Muscle of leg (tissue), 16 donors: ENCODE results near the gene KCTD16. TPM values are rescaled to one million over a fixed set of nuclear protein-coding genes. Genes with fewer than 3 reads are reported as not detected.
A peak's percentile ranks its signal among the peaks of the same experiment; 100 is the strongest.

ENCODE experiments used
- DNase-seq: peaks from one replicate; pipeline ENCODE4 v3.0.0; 2013
- H3K27ac ChIP-seq: one replicate; pipeline ENCODE4 v1.5.1; 2013; ENCODE audit warnings: mild to moderate bottlenecking, low read length, control low read depth
- H3K27me3 ChIP-seq: one replicate; pipeline ENCODE4 v1.6.1; 2013; ENCODE audit warnings: low read length; ENCODE audit not compliant: control insufficient read depth, insufficient read depth
- H3K36me3 ChIP-seq: one replicate; pipeline ENCODE4 v1.6.1; 2013; ENCODE audit warnings: low read length; ENCODE audit not compliant: control insufficient read depth, insufficient read depth
- H3K4me1 ChIP-seq: one replicate; pipeline ENCODE4 v1.6.1; 2013; ENCODE audit warnings: low read length; ENCODE audit not compliant: control insufficient read depth, insufficient read depth
- H3K4me3 ChIP-seq: one replicate; pipeline ENCODE4 v1.5.1; 2013; ENCODE audit warnings: low read length, control low read depth
- H3K9me3 ChIP-seq: replicated peaks from 2 replicates; pipeline ENCODE4 v1.6.1; 2013; ENCODE audit warnings: low read depth, low read length; ENCODE audit not compliant: control insufficient read depth
- WGBS: methylation state at CpG from one replicate; pipeline ENCODE4 v1.1.5; 2013; ENCODE audit warnings: missing lambda C conversion rate; ENCODE audit not compliant: insufficient coverage; 5-methylcytosine and 5-hydroxymethylcytosine counted together
- long read RNA-seq, 11 donors: transcript quantifications; one replicate each; lab custom pipeline, GENCODE V29; 2026
- polyA plus RNA-seq, 8 donors: library from polyadenylated mRNA; unstranded; fragments of 120-200 nt; gene quantifications; one replicate each; pipeline versions ENCODE4 v1.2.1 to v1.2.3, GENCODE V29; 2013; ENCODE audit warnings: inconsistent platforms in 1 of 8, low replicate concordance in 1 of 8; ENCODE audit not compliant: insufficient read length in 8 of 8, insufficient read depth in 1 of 8
- total RNA-seq: library from RNA; stranded (reverse); fragments of 120-200 nt; gene quantifications from one replicate; pipeline ENCODE4 v1.2.4, GENCODE V29; 2013

Gene KCTD16
- total RNA-seq (0.13 TPM), polyA plus RNA-seq (under 1 TPM; 0.04 to 0.16 (median 0.08) TPM)
- long read RNA-seq, donor 1, result 0 reads
- long read RNA-seq, donor 2, result 0 reads
- long read RNA-seq, donor 3, result 0 reads
- long read RNA-seq, donor 4, result 0 reads
- long read RNA-seq, donor 5, result 0 reads
- long read RNA-seq, donor 6, result 0 reads
- long read RNA-seq, donor 7, result 0 reads
- long read RNA-seq, donor 8, result 0 reads
- long read RNA-seq, donor 9, result 0 reads
- long read RNA-seq, donor 10, result 0 reads
- long read RNA-seq, donor 11, result 0 reads

DNA sequence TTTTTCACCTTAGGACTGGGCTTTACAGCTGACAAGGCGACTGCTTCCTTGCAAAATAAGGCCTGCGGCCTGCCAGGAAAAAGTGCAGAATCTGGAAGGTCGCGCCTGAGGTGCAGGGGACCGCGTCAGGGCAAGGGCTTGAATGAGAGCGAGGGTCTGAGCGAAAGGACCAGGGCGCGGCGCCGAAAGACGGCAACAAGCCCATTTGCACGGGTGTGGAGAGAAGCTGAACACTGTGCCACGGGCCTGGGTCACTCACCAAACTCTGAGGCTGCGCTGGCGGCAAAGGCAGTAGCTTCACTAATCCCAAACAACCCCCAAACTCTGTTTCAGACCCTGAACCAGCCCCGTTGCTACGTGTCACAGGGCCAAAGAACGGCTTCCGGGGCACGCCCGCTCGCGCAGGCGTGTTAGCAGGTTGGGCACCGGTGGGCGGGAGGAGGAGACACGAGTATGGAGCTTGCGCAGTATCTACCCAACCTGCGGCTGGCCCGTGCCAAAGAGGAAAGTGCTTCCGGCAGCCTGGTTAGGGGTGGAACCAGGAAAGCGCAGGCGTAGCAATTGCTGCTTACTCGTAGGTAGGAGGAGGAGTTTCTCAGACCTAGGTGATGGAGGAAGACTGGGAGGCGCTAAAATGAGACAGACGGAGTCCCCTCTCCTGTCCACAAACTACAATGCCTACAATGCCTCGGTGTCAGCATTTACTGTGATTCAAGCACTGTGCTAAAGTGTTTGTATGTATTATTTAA lies at the start of gene KCTD16, which contains the start of gene YIPF5:
TSS of gene KCTD16 (plus strand) at position 598 of the 749 bp plus-strand sequence.
TSS of gene YIPF5 (minus strand) at position 384 of the 749 bp plus-strand sequence. CDS start 704 bp downstream, outside the sequence.
- Histone ChIP-seq H3K36me3 (peaks cover 6% of the 10 kb centered on the region), H3K9me3 (no peaks in the 10 kb centered on the region), H3K27ac (peak within 1 kb of the TSS; percentile 90), H3K4me1 (no peaks in the 10 kb centered on the region), H3K4me3 (peak within 1 kb of the TSS; percentile 73), H3K27me3 (no peaks in the 10 kb centered on the region)
- WGBS, result under 1% methylated on average over 26 of the region's 39 CpGs
- peak; percentile 98 for DNase-seq

DNA sequence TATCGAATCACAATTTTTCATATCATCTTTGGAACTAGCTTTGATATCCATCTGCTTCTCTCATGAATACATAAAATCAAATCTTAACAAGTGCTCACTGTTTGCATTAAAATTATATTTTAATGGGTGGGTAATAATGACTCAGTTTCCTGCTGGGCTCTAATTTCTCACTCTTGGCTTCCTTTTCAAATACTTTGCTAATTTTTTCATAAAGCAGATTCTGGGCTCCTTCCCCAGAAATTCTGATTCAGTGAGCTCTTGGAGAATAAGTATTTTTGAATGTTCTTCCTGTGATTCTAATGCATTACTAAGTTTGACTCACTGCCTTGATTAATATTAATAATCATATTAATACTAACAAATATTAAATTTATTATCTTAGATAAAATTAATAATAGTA lies 49.1 kb upstream of the KCTD16 start:
- H3K4me1 ChIP-seq, result no peaks in the 10 kb centered on the region
- no peaks in the 10 kb centered on the region for H3K27me3 ChIP-seq
- no peaks in the 10 kb centered on the region for H3K36me3 ChIP-seq
- DNase-seq, result no peak
- no CpG with 5 or more reads among the region's 1 CpG for WGBS
- no peak overlapping the region for H3K4me3 ChIP-seq
- H3K27ac ChIP-seq, result no peak overlapping the region
- no peaks in the 10 kb centered on the region for H3K9me3 ChIP-seq

DNA sequence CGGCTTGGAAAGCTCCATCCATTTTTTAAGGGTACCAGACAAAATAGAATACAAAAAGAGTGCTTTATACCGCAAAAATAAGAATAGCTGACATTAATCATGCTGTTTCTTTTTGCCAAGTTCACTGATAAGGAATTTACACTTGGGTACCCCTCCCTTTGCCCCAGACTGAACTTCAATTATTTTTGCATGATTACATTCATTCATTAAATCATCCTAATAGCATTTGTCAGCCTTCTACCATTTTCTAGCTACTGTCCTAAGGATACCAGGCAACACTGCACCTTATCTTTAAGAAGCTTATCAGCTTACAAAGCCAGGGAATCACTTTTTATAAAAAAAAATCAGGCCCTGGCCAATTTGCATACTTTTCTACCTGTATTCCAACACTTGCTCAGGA lies 48.6 kb upstream of the KCTD16 start:
- WGBS, result no CpG with 5 or more reads among the region's 2 CpGs
- Histone ChIP-seq H3K9me3 (no peaks in the 10 kb centered on the region), H3K4me1 (no peaks in the 10 kb centered on the region), H3K27ac (no peak overlapping the region), H3K4me3 (no peak overlapping the region), H3K27me3 (no peaks in the 10 kb centered on the region), H3K36me3 (no peaks in the 10 kb centered on the region)
- DNase-seq, result no peak

DNA sequence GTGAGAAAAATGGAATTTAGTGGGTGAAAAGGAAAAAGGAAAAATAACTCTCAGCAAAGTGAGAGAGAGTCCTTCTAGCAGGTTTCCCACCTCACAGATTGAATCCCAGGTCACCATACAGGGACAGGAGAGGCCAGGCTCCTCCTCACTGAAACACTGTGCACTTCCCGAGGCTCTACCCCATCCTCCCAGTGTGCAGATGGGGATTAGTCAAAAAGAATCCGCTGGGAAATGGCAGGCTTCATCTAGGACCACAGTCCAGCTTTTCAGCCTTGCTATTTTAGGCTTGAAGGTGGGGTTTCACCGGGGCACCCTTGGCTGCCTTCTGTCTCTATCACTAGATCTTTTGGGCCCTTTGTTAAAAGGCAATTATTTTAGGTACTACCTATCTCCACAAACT lies 48.0 kb upstream of the KCTD16 start:
- 100% methylated on average over 1 of the region's 3 CpGs for WGBS
- Histone ChIP-seq H3K36me3 (no peaks in the 10 kb centered on the region), H3K4me1 (no peaks in the 10 kb centered on the region), H3K9me3 (no peaks in the 10 kb centered on the region), H3K4me3 (no peak overlapping the region), H3K27ac (no peak overlapping the region), H3K27me3 (no peaks in the 10 kb centered on the region)
- DNase-seq, result no peak

DNA sequence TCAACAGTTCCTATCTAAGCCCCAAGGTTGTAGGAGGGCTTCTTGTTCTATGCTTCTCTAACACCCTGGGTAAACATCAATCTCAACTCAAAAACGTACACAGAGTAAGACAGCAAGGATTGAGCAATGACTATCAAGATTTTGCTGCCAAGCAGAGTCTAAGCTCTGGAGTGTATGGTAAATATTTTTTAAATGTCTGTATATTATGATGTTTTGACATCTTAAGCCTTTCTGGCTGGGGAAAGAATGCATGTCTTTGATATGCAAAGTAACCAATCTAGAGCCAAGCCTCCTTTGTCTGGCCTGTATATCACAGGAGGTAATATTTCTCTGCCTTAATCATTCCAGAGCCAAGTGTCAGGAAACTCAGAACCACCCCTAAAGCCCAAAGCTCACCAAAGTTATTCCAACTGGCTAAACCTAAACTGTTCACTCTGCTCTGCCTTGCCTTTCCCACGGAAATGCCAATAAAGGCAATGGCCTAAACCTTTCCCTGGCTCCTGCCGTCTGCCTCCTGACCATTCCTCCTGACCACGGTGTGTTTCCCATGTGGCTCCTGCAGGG lies 45.4 kb upstream of the KCTD16 start:
- Histone ChIP-seq H3K27me3 (no peaks in the 10 kb centered on the region), H3K27ac (no peak overlapping the region), H3K4me3 (no peak overlapping the region), H3K36me3 (no peaks in the 10 kb centered on the region), H3K9me3 (no peaks in the 10 kb centered on the region), H3K4me1 (no peaks in the 10 kb centered on the region)
- no peak for DNase-seq
- 37% methylated on average over 2 of the region's 4 CpGs for WGBS

DNA sequence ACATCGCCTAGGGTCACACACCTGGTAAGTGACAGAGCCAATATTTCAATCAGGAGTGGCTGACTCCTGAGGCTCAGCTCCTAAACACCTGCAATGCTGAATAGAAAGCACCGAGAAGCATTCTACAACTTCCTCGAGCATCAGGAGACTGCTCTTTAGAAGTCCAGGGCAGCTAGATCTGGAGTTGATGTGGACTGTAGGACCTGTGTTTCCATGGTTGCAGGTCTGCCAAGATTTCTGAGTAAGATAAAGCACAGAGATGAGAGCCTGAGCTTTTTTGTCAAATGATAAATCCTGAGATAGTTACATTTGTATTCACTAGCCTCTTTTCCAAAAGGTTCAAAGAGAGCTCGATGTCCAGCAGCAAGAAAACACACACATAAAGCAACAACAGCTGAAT lies 44.0 kb upstream of the KCTD16 start:
- Histone ChIP-seq H3K27ac (no peak overlapping the region), H3K4me1 (no peaks in the 10 kb centered on the region), H3K4me3 (no peak overlapping the region), H3K36me3 (no peaks in the 10 kb centered on the region), H3K9me3 (no peaks in the 10 kb centered on the region), H3K27me3 (no peaks in the 10 kb centered on the region)
- WGBS, result 60% methylated on average over 1 of the region's 4 CpGs
- DNase-seq, result no peak

DNA sequence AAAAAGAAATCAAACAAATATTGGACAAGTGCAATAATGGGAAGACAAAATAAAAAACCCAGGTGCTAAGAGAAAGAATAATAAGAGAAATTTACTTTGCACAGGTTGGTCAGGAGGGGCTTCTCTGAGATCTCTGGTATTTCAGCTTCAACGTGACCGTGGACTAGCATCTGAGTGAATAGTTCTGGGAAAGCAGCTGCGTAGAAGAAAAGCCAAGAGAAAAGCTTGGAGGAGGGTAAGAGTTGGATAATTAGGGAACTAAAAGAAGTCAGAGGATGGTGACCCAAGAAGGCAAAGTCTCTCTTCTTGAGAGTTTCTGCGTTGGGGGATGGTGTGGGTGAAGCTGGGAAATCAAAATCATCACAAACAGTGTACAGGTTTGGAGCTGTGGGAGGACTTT lies 41.8 kb upstream of the KCTD16 start:
- Histone ChIP-seq H3K4me3 (no peak overlapping the region), H3K27ac (no peak overlapping the region), H3K4me1 (no peaks in the 10 kb centered on the region), H3K27me3 (no peaks in the 10 kb centered on the region), H3K9me3 (peaks cover 2% of the 10 kb centered on the region), H3K36me3 (no peaks in the 10 kb centered on the region)
- DNase-seq, result peak; percentile 54
- WGBS, result 37% methylated on average over 3 of the region's 4 CpGs

DNA sequence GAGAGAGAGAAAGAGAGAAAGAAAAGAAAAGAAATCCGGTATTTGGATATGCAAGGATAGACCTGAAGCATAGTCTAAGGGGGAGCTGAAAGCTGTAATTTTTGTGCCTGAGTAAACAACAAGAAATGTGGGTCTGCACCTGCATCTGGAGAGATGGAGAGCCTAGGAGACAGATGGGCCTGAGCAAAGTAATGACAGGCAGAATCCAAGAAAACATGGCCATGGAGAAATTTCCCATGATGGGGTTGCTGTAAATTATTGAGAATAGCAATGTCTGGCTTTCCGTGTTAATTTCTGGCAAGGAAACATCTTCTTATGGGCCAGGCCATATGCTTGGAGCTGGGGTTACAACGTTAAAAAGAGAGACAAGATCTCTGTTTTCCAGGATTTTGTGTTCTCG lies 40.4 kb upstream of the KCTD16 start:
- no peak overlapping the region for H3K4me3 ChIP-seq
- H3K9me3 ChIP-seq, result peaks cover 2% of the 10 kb centered on the region
- peak; percentile 96 for DNase-seq
- no peak overlapping the region for H3K27ac ChIP-seq
- no peaks in the 10 kb centered on the region for H3K27me3 ChIP-seq
- no peaks in the 10 kb centered on the region for H3K36me3 ChIP-seq
- H3K4me1 ChIP-seq, result no peaks in the 10 kb centered on the region
- 40% methylated on average over 1 of the region's 4 CpGs for WGBS

DNA sequence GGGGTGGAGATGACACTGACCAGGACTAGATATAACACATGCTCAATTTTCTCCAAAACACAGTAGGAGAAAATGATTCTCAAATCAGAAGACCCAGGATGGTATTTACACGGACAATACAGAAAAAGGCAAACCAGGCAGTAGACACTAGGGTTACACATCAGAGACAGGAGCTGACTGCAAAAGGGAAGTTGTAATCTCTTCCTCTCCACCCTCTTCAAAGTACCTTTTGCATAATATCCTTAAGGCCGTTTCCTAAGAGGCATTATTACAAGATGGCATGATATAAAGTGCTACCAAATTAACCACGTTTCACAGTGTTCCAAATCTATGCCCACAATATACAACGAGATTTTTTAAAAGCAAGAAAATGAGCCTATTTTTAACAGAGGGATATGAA lies 39.4 kb upstream of the KCTD16 start:
- no CpG with 5 or more reads among the region's 4 CpGs for WGBS
- no peaks in the 10 kb centered on the region for H3K36me3 ChIP-seq

DNA sequence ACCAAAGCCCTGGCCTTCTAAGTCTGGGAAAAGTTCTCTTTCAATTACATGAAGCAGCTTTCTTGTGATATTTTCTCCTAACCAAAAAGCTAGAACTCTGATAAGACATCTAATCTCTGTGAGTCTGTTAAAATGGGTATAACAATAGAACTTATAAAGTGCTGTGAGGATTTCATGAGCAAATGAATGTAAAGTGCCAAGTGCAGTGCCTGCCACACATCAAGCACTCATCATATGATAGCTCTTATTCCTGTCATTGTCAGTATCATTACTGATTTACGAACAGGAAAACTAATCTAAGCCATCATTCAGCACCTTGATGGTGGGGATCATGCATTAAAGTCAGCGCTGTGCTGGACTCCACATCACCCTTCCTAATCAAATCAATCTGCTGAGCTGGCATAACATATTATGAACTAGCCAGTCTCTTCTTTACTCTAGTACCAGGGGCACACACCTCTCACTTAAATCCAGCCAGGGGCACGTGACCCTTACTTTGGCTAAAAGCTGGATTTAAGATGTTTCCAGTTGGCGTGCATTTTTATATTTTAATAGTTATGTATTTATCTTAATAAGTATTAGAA lies 37.5 kb upstream of the KCTD16 start:
- DNase-seq, result no peak
- H3K9me3 ChIP-seq, result peaks cover 2% of the 10 kb centered on the region
- 89% methylated on average over 2 of the region's 4 CpGs for WGBS
- no peaks in the 10 kb centered on the region for H3K27me3 ChIP-seq
- H3K4me1 ChIP-seq, result no peaks in the 10 kb centered on the region
- no peak overlapping the region for H3K4me3 ChIP-seq
- H3K27ac ChIP-seq, result no peak overlapping the region
- H3K36me3 ChIP-seq, result no peaks in the 10 kb centered on the region

More for the DNA sequence above, 39.4 kb upstream of the KCTD16 start:
- H3K9me3 ChIP-seq, result peaks cover 2% of the 10 kb centered on the region
- no peak overlapping the region for H3K27ac ChIP-seq
- H3K4me3 ChIP-seq, result no peak overlapping the region
- DNase-seq, result no peak
- no peaks in the 10 kb centered on the region for H3K4me1 ChIP-seq
- no peaks in the 10 kb centered on the region for H3K27me3 ChIP-seq
